Measurements from ENCODE around the gene PDE3A.

Gene PDE3A

DNA sequence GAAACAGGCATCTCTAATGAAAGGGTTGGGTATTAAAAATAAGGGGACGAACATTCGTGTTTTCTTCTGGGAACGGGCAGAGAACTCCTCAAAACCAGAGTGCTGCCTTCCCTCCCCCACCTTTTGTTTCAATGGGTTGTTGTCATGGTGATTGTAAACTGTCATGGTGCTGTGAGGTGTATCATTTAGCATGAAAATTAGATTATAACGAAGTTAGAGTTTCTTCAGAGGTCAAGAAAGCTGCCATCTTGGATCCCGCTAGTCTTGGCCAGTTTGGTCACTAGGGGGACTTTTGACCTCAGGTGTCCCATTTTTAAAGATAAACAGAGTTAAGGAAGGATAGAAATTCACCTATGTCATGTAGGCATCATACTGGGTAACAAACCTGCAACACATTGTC lies 123.0 kb downstream of the PDE3A start:
- TF ChIP-seq ZFX (IDR thresholded peaks at IDR 0.05), result no peak
- TF ChIP-seq, protein P1, sequence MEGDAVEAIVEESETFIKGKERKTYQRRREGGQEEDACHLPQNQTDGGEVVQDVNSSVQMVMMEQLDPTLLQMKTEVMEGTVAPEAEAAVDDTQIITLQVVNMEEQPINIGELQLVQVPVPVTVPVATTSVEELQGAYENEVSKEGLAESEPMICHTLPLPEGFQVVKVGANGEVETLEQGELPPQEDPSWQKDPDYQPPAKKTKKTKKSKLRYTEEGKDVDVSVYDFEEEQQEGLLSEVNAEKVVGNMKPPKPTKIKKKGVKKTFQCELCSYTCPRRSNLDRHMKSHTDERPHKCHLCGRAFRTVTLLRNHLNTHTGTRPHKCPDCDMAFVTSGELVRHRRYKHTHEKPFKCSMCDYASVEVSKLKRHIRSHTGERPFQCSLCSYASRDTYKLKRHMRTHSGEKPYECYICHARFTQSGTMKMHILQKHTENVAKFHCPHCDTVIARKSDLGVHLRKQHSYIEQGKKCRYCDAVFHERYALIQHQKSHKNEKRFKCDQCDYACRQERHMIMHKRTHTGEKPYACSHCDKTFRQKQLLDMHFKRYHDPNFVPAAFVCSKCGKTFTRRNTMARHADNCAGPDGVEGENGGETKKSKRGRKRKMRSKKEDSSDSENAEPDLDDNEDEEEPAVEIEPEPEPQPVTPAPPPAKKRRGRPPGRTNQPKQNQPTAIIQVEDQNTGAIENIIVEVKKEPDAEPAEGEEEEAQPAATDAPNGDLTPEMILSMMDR (conservative IDR thresholded peaks at IDR 0.05), result no peak
- no peak overlapping the region for H3K27ac ChIP-seq

DNA sequence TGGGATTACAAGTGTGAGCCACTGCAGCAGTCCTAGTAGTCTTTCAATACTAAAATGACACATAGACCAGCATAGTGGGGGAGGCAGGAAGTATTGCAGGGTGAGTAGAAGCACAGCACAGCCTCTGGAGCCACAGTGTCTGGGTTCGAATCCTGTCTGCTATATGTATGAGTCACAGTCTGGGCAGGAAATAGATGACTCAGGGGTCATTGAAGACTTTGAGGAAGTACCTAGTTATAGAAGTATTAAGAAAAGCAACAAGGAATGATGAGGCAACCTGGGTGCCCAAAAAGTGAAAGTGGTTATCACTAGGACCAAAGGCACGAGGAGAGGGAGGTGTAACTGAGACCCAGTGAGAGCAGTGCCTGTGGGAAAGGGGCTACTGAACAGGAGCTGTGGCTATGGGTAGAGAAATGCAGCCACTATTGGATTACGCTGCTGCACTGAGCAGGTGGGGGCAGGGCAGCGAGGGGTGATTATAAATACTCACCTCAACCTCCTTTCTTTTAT lies 124.0 kb downstream of the PDE3A start:
- no peak overlapping the region for H3K27ac ChIP-seq
- no peak for TF ChIP-seq ZFX (IDR thresholded peaks at IDR 0.05)
- TF ChIP-seq, protein P1 (conservative IDR thresholded peaks at IDR 0.05), result no peak

DNA sequence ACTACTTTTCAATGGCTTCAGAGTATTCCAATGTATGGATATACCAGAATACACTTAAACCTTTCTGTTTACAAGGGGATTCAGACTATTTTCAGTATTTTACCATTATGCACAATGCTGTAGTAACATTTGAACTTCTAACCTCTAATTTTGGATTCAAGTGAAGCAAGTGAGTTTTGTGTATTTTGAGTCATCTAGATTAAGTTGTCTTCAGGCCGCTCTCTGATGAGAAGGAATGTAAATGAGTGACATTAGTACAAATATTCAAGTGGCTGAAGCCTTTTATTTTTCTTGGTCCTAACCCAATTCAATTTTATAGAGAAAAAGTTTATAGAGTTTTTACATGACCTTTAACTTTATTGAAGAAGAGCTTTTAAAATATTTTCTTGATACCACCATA lies 125.6 kb downstream of the PDE3A start:
- TF ChIP-seq, protein P1 (conservative IDR thresholded peaks at IDR 0.05), result no peak
- no peak for TF ChIP-seq ZFX (IDR thresholded peaks at IDR 0.05)
- no peak overlapping the region for H3K27ac ChIP-seq

DNA sequence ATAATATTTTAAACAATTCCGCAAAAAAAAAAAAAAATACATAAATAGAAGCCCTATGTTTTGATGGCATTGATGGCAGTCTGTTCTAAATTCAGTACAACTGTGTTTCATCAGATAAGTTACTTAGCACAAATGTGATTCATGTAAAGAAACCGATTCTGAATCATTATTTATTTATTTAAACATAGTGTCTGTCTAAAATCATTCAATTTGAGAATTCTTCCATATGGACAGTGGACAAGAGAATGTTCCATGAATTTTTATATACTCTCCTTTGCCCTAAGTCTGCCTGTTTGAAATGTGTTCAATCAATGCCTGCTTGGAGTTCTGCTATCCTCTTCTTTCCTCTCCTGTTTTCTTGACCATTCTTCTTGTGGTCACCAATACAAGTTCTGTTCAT lies 126.5 kb downstream of the PDE3A start:
- H3K27ac ChIP-seq, result no peak overlapping the region
- TF ChIP-seq, protein P1 (conservative IDR thresholded peaks at IDR 0.05), result no peak
- TF ChIP-seq ZFX (IDR thresholded peaks at IDR 0.05), result no peak

DNA sequence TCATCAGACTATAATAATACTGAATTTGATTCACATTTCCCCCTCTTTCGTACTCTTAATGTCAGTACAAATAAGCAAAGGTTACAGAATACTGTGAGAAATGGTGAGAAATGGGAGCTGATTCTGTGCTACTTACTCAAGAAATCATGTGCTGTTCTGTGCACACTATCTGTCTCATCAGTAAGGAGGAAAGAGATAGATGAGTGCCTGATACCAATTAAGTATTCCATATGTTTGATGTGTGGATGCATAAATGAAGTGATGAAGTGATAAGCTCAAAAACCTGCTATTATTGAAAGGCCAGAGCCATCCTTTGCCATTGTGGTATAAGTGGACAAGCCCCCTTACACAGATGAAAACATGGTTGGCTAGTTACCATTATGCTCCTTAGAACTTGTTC lies 127.7 kb downstream of the PDE3A start:
- no peak overlapping the region for H3K27ac ChIP-seq
- no peak for TF ChIP-seq ZFX (IDR thresholded peaks at IDR 0.05)
- TF ChIP-seq, protein P1 (conservative IDR thresholded peaks at IDR 0.05), result no peak

DNA sequence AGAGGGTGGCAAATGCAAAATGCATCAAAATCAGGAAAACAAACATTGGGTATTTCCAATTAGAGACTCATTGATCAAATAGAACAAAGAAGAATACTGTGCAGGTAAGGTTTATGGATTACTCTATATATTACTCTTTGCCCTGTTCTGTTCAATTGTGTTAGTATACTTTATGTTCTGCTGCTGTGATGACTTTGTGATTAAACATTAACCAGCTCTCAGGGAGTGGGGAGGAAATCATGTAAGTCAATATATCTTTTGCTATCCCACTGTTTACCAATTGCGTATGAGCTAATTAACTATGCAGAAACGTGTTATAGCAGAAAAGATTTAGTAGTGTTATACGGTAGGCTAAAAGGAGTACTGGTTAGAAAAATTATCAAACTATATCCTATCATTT lies 129.4 kb downstream of the PDE3A start:
- no peak for TF ChIP-seq ZFX (IDR thresholded peaks at IDR 0.05)
- TF ChIP-seq, protein P1 (conservative IDR thresholded peaks at IDR 0.05), result no peak
- no peak overlapping the region for H3K27ac ChIP-seq

DNA sequence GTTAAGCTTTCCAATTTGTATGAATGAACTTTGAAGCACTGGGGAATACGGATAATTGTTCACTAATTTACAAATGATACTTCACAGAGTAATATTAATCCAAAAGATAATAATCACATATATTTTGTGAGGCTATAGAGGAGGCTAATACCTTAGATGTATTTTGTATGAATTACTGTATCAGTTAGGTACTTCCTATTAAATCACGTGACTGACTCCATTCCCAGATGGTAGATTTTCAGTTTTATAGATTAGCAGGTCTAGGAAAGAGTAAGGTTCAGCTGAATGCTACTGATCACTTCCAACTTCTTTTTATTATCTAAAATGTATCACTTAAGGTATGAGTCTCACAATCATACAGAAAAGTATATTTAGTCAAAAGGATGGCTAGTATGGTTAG lies 133.6 kb downstream of the PDE3A start:
- no peak overlapping the region for H3K27ac ChIP-seq
- TF ChIP-seq ZFX (IDR thresholded peaks at IDR 0.05), result no peak
- TF ChIP-seq, protein P1 (conservative IDR thresholded peaks at IDR 0.05), result no peak
